Fibroblast of villous mesenchyme (primary cell): ENCODE measurements around the gene NOX5. TPM values are rescaled to one million over a fixed set of nuclear protein-coding genes. Genes with fewer than 3 reads are reported as not detected.

Experiments
- DNase-seq: peaks from one replicate; pipeline ENCODE4 v3.0.0-alpha.2; 2010; ENCODE audit warnings: low read depth
- H3K4me3 ChIP-seq: 2 replicates; pipeline ENCODE4 v1.5.1; 2011; ENCODE audit warnings: low read depth, mild to moderate bottlenecking, low read length
- CTCF ChIP-seq: IDR thresholded peaks from 2 replicates; pipeline ENCODE4 v1.5.1; 2012; ENCODE audit warnings: low read depth, mild to moderate bottlenecking, low read length; ENCODE audit not compliant: insufficient read depth
- total RNA-seq: library from RNA; depleted of rRNA; stranded (reverse); fragments of >200 nt; gene quantifications from 2 replicates; pipeline ENCODE4 v1.2.3, GENCODE V29; 2012

The NOX5 gene
- total RNA-seq, 1 donor = 0.43 TPM

- H3K4me3 ChIP-seq = no peak overlapping the region
- no peak for TF ChIP-seq CTCF
- DNase-seq = no peak
Observed at GRCh38 chr15:68985361-68985891, 29.1 kb upstream of the NOX5 start.

DNA sequence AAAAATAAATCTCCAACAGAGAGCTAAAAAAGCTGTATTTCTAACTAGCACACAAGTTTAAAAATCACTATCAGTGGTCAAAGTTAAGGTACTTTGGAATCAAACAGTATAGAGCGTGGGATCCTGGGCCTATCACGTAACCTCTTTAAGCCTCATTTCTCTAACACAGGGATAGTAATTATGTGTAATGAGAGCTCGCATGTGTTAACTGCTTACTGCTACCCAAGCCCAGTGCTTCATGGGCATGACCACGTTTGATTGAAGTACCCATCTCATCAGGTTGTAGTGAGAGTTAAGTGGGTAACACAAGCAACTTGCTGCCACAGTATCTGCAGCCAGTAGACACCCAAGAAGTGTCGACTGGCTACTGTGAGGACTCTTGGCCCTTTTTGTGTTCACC, 28.2 kb upstream of the NOX5 start:
- no peak for DNase-seq
- no peak for TF ChIP-seq CTCF
- H3K4me3 ChIP-seq = no peak overlapping the region

DNA sequence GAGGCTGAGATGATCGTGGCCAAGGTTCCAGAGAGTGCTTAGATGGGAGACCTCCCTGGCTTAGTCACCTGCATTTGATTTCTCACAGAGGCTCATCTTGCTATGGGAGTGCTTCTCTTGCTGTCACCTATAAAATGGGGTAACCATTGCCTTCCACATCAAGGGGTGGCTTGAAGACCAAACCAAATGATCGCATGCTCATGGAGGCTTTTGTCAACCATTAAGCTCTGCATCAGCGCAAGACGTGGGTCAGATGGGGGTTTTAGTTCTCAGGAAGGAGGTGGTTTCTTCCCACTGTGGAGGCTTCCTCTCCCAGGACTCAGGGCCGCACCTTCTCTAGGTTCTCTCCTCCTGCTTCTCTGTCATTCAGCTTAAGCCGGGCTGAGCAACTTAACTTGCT, 27.4 kb upstream of the NOX5 start:
- no peak overlapping the region for H3K4me3 ChIP-seq
- no peak for TF ChIP-seq CTCF
- no peak for DNase-seq

- DNase-seq = no peak
- no peak for TF ChIP-seq CTCF
Observed at GRCh38 chr15:68987676-68988075, 26.8 kb upstream of the NOX5 start.

DNA sequence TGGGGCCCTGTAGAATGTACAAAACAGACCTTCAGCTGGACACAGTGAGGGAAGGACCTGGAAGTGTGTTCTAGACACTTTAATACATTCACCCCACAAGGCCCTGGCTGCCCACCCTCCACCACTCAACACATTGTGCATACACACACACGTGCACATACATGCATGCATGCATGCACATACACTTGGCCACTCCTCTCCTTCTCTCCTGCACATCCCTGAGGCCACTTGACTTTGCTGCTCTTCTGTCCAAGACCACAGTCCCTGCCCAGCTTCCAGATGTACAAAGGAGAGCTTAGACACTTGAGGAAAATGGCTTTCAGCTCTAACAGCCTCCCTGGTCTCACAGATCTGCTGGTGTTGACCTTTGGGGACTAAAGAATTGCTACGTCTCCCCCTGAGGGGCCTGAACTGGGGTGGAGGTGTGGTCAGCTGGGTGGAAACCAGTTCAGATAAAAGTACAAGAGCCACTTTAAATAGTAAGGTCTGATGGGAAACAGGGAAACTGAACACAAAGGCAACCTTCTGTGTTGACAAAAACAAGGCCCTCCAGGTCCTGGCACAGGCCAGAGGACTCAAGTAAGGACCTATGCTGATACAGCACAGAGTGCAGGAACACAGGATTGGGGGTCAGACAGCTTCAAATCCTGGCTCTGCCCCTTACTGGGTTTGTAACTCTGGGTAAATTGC, 24.8 kb upstream of the NOX5 start:
- no peak overlapping the region for H3K4me3 ChIP-seq
- DNase-seq = no peak
- TF ChIP-seq CTCF = no peak

More at GRCh38 chr15:68987676-68988075, 26.8 kb upstream of the NOX5 start:
- H3K4me3 ChIP-seq = no peak overlapping the region

DNA sequence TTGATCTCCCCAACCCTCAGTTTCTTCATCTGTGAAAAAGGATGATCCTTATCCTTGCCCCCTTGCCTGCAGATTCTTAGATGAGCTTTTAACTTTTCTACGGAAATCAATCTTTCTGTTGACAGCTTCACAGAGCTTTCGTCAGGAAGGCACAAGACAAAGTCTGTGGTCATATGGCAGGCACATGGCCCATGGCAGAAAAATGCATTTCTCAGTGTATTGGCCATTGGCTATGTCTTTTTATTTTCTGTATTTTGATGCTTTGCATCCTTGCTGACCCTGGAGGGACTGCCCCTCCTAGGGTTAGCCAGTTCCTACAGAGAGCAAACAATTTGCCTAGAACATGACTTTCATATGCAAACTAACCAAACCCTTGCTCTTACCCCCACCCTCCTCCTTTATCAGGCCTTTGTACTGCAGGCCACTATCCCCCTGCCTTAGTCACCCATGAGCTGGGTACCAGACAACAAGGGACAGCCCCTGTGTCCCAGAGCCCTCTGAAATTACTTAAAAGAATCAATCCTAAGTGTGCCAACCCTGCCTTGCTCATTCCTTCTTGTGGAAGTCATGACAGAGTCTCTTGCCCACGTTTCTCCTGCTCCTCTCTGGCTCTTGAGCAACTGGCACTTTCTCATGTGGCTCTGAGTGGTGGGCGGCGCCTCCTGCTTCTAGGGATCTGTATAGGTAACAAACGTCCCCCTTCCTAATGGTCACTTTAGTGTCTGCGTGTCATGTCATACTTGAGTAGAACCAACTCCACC, 24.1 kb upstream of the NOX5 start:
- no peak for DNase-seq
- TF ChIP-seq CTCF = no peak
- no peak overlapping the region for H3K4me3 ChIP-seq
